ENCODE data around the gene PICK1. TPM values are rescaled to one million over a fixed set of nuclear protein-coding genes. Genes with fewer than 3 reads are reported as not detected.

The PICK1 gene
- total and polyA plus RNA-seq, 2 of the 13 experiments (the other 11 are each of a cell fraction or from before 2014, with no cell fraction given): 19.3 to 25.3 TPM

DNA sequence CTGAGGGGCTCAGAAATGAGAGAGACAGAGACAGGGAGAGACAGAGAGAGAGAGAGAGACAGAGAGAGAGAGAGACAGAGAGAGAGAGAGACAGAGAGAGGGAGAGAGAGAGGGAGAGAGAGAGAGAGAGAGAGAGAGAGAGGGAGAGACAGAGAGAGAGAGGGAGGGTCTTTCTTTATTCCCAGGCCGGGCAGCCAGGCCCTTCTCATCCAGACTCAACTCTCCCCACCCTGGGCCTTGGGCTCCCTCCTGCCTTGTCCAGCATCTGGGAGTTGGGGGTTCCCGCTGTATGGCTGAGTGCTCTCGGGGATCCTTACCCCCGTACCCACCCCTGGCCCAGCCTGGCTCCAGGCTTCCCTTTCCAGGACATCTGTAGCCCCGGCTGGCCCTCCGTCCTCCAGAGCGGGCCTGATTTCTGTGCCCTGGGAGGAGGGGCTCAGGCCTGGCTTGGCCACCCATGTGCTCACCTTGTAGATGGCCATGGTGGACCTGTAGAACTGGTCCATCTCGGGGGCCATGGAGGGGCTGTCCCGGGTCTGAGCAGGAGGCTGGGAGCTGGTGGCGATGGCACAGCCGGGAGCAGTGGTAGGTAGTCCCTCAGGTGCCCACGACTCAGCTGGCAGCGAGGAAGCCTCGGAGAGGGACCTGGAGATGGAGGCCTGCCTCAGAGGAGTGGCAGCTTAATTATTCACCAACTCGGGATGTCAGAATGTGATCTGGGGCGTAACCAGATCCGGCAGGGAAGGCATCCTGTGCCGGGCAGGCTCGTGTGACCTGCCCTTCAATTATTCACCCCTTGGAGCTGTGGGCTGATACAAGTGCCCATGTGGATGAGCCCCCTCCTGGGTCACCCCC is 53.0 kb downstream of the PICK1 start, which contains the start of gene BAIAP2L2 (continued):
- 0 out of 2 replicates have a peak, but pooled peaks have one; percentile 25 for TF ChIP-seq ZNF318 (CRISPR knock-in tag; IDR thresholded peaks at IDR 0.05)
- 0 out of 2 replicates have a peak, but pooled peaks have one; percentile 12 for TF ChIP-seq ZNF225 (CRISPR knock-in tag; IDR thresholded peaks at IDR 0.05)
- TF ChIP-seq ZGPAT (CRISPR knock-in tag; IDR thresholded peaks at IDR 0.05): peak; percentile 61
- TF ChIP-seq FLYWCH1 (CRISPR knock-in tag; IDR thresholded peaks at IDR 0.05): no peak
- TF ChIP-seq, protein P1, sequence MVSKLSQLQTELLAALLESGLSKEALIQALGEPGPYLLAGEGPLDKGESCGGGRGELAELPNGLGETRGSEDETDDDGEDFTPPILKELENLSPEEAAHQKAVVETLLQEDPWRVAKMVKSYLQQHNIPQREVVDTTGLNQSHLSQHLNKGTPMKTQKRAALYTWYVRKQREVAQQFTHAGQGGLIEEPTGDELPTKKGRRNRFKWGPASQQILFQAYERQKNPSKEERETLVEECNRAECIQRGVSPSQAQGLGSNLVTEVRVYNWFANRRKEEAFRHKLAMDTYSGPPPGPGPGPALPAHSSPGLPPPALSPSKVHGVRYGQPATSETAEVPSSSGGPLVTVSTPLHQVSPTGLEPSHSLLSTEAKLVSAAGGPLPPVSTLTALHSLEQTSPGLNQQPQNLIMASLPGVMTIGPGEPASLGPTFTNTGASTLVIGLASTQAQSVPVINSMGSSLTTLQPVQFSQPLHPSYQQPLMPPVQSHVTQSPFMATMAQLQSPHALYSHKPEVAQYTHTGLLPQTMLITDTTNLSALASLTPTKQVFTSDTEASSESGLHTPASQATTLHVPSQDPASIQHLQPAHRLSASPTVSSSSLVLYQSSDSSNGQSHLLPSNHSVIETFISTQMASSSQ (IDR thresholded peaks at IDR 0.05; ENCODE audit: low read depth): peak; percentile 87
- TF ChIP-seq, protein P1 (CRISPR knock-in tag; IDR thresholded peaks at IDR 0.05; ENCODE audit: borderline replicate concordance): peak; percentile 91
- 0 out of 2 replicates have a peak, but pooled peaks have one; percentile 16 for TF ChIP-seq KMT2B (CRISPR knock-in tag; IDR thresholded peaks at IDR 0.05)
- TF ChIP-seq ZNF446 (CRISPR knock-in tag; IDR thresholded peaks at IDR 0.05): no peak
- TF ChIP-seq LCORL (IDR thresholded peaks at IDR 0.05): no peak
- TF ChIP-seq LCORL (CRISPR knock-in tag; IDR thresholded peaks at IDR 0.05): peak; percentile 35; the same call in 1 of the 2 replicates
- TF ChIP-seq, protein P2, sequence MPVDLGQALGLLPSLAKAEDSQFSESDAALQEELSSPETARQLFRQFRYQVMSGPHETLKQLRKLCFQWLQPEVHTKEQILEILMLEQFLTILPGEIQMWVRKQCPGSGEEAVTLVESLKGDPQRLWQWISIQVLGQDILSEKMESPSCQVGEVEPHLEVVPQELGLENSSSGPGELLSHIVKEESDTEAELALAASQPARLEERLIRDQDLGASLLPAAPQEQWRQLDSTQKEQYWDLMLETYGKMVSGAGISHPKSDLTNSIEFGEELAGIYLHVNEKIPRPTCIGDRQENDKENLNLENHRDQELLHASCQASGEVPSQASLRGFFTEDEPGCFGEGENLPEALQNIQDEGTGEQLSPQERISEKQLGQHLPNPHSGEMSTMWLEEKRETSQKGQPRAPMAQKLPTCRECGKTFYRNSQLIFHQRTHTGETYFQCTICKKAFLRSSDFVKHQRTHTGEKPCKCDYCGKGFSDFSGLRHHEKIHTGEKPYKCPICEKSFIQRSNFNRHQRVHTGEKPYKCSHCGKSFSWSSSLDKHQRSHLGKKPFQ (CRISPR knock-in tag; IDR thresholded peaks at IDR 0.05; ENCODE audit: insufficient replicate concordance): no peak
- no peak for TF ChIP-seq ZNF484 (CRISPR knock-in tag; IDR thresholded peaks at IDR 0.05; ENCODE audit: borderline replicate concordance, low read depth)
- TF ChIP-seq ONECUT2 (CRISPR knock-in tag; IDR thresholded peaks at IDR 0.05): no peak

Measured in HepG2 (cell line).